Heart right ventricle (tissue), 16 donors: ENCODE data around the gene YWHAE. TPM values are rescaled to one million over a fixed set of nuclear protein-coding genes. Genes with fewer than 3 reads are reported as not detected.

ENCODE experiments used
- ATAC-seq, 8 donors: fragments of 200-7000 bp; cut with Tn5 transposase; one replicate each; pipeline ENCODE4 v1.9.1; 2020; ENCODE audit warnings: mild to moderate bottlenecking in 8 of 8, moderate library complexity in 8 of 8, moderate number of reproducible peaks in 1 of 8
- DNase-seq, 2 donors: peaks; one replicate each; pipeline ENCODE4 v3.0.0-alpha.2; 2020
- H3K27ac ChIP-seq, 10 donors: fragments of 200-600 bp; sonication (generic) in 2 of 10; one replicate each; pipeline versions ENCODE4 v1.5.0 to v1.8.0; 2020 to 2022; ENCODE audit warnings: mild to moderate bottlenecking in 3 of 10
- H3K27me3 ChIP-seq, 7 donors: fragments of 200-600 bp; one replicate each; pipeline ENCODE4 v1.8.0; 2021 to 2022; ENCODE audit warnings: mild to moderate bottlenecking in 2 of 7
- H3K36me3 ChIP-seq, 9 donors: fragments of 200-600 bp; sonication (generic) in 1 of 9; one replicate each; pipeline versions ENCODE4 v1.5.0 to v1.8.0; 2020 to 2022; ENCODE audit warnings: mild to moderate bottlenecking in 2 of 9
- H3K4me1 ChIP-seq, 9 donors: fragments of 200-600 bp; sonication (generic) in 1 of 9; one replicate each; pipeline versions ENCODE4 v1.5.0 to v1.8.0; 2020 to 2022; ENCODE audit warnings: mild to moderate bottlenecking in 4 of 9
- H3K4me3 ChIP-seq, 10 donors: fragments of 200-600 bp; sonication (generic) in 2 of 10; one replicate each; pipeline versions ENCODE4 v1.5.0 to v1.8.0; 2020 to 2022; ENCODE audit warnings: mild to moderate bottlenecking in 7 of 10, moderate library complexity in 2 of 10
- H3K9me3 ChIP-seq, 11 donors: fragments of 200-600 bp in 10 of 11; sonication (generic) in 2 of 11; one replicate each; pipeline versions ENCODE4 v1.5.0 to v1.8.0; 2013 to 2022; ENCODE audit warnings: mild to moderate bottlenecking in 2 of 11, control low read depth in 1 of 11, moderate library complexity in 1 of 11
- WGBS, 2 donors: extraction: QIAGEN DNeasy Blood & Tissue Kit; methylation state at CpG; one replicate each; pipeline ENCODE4 v1.1.7; 2013; ENCODE audit warnings: inconsistent platforms in 1 of 2; 5-methylcytosine and 5-hydroxymethylcytosine counted together
- intact Hi-C, 10 donors: fragments of 100-400 bp; cut with DNase I; formaldehyde crosslinking; loops; one replicate each; pipeline versions ENCODE4 v1.11.1 to v1.14.2; 2022
- polyA plus RNA-seq, 2 donors: library from polyadenylated mRNA; stranded (reverse); fragments of 200-250 nt; gene quantifications; one replicate each; pipeline ENCODE4 v1.2.3, GENCODE V29; 2013
- total RNA-seq, 10 donors: library from RNA; stranded (reverse); fragmentation: NEBNext Ultra II Directional in 3 of 10; extraction: Animal tissue kit (Norgen Biotek cat#: 25700) in 3 of 10; gene quantifications; one replicate each; pipeline versions ENCODE4 v1.2.1 to v1.2.4, GENCODE V29; 2021 to 2023
- TF ChIP-seq, protein P1 (sequence below), 9 donors: fragments of 200-600 bp; sonication (generic) in 2 of 9; IDR thresholded peaks; one replicate each; pipeline versions ENCODE4 v1.5.0 to v1.8.0; 2021 to 2022; ENCODE audit warnings: antibody characterized with exemption in 9 of 9, mild to moderate bottlenecking in 5 of 9, moderate library complexity in 1 of 9
- donor health status: Arrhythmogenic right ventricular cardiomyopathy.
- donor health status: ischemic (EF 13 %, LVEDD 7.1; RV severe dilation, severe dysfunction).
- donor health status: healthy with polysubstance abuse.
- donor health status: DM: no; HTN: yes; CAD: no.
- donor health status: DM: no; HTN: no; CAD: no.
- donor health status: ischemic (EF 25% LVEDD 6.9; RV normal size, moderate dysfunction).
- donor health status: ischemic (EF 25% LVEDD 5.7; RV mildly dilated, moderate dysfunction).
- donor health status: healthy.
- donor health status: DM: yes; HTN: yes; CAD: no.
- donor health status: Ischemic cardiomyopathy.
- donor health status: ischemic (EF 35%, LVEDD 5.7; RV mildly dilated, moderate dysfunction).
- donor health status: nonischemic (EF 11% LVEDD 7.7; RV severe dilation, severe dysfunction).
- donor health status: DM: yes; HTN: yes; CAD: no.
- donor health status: PGD.
- donor health status: ischemic (EF 29% LVEDD 5.4; RV normal size, mild dysfunction).
- donor health status: nonischemic (EF 23%, LVEDD 6.1; RV moderate dilation, normal function).

The YWHAE gene
- total and polyA plus RNA-seq, 12 donors: 478 to 791 (median 614) TPM

DNA sequence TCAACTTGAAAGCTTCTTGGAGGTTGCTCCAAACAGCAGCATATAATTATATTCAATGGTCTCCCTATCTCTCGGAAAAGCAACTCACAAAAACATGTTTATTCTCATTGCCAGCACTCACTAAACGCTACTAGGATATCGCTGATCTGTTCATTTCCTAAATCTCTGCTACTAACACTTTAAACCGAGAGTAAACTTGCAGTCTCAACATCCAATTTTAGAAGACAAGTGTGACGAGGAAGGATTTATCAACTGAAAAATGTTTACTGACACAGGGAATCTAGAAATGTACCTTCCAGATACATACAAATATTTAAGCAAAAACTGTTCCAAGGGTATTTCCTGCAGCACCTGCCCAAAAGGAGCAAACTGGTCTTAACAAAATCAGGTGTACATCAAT is 56.5 kb downstream of the YWHAE start:
- intact Hi-C loops: loop anchor here in 1 of 10 donors (5.0 kb wide), 1 partner anchor 169 kb away; no protein-coding TSS in a partner anchor
- no peak for DNase-seq
- no peak overlapping the region for H3K4me3 ChIP-seq
- no peaks in the 10 kb centered on the region for H3K9me3 ChIP-seq
- no peaks in the 10 kb centered on the region for H3K27me3 ChIP-seq
- peaks cover 0 to 58% (median 21%) of the 10 kb centered on the region in 9 donors for H3K36me3 ChIP-seq
- peak overlapping the region in 1 of 10 donors; percentile 35 for H3K27ac ChIP-seq
- WGBS, 2 donors: 85 to 87% methylated on average over 5 of the region's 5 CpGs
- H3K4me1 ChIP-seq: peaks cover 3 to 60% (median 32%) of the 10 kb centered on the region in 9 donors
- TF ChIP-seq, protein P1, sequence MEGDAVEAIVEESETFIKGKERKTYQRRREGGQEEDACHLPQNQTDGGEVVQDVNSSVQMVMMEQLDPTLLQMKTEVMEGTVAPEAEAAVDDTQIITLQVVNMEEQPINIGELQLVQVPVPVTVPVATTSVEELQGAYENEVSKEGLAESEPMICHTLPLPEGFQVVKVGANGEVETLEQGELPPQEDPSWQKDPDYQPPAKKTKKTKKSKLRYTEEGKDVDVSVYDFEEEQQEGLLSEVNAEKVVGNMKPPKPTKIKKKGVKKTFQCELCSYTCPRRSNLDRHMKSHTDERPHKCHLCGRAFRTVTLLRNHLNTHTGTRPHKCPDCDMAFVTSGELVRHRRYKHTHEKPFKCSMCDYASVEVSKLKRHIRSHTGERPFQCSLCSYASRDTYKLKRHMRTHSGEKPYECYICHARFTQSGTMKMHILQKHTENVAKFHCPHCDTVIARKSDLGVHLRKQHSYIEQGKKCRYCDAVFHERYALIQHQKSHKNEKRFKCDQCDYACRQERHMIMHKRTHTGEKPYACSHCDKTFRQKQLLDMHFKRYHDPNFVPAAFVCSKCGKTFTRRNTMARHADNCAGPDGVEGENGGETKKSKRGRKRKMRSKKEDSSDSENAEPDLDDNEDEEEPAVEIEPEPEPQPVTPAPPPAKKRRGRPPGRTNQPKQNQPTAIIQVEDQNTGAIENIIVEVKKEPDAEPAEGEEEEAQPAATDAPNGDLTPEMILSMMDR (IDR thresholded peaks at IDR 0.05): no peak
- ATAC-seq: no peak

DNA sequence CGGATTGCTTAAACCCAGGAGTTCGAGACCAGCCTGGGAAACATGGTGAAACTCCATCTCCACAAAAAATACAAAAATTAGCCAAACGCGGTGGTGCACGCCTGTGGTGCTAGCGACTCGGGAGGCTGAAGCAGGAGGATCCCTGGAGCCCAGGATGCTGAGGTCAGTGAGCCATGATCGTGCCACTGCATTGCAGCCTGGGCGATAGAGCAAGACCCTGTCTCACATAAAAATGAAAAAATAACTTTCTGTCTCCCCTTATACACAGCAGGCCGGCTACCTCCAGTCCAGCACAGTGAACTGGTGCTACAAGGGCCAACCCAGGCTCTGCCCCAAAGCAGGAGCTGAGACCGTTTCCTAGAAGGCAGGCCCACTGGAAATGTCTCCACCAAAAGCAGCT is 59.7 kb downstream of the YWHAE start:
- Histone ChIP-seq H3K9me3 (no peaks in the 10 kb centered on the region), H3K36me3 (peaks cover 0 to 28% (median 21%) of the 10 kb centered on the region in 9 donors), H3K27me3 (no peaks in the 10 kb centered on the region), H3K27ac (no peak overlapping the region), H3K4me3 (no peak overlapping the region), H3K4me1 (peaks cover 0 to 29% (median 8%) of the 10 kb centered on the region in 9 donors)
- no peak for ATAC-seq
- intact Hi-C loops: loop anchor here in 1 of 10 donors (5.0 kb wide), 1 partner anchor 172 kb away; no protein-coding TSS in a partner anchor
- DNase-seq: no peak
- TF ChIP-seq, protein P1 (IDR thresholded peaks at IDR 0.05): no peak
- WGBS, 2 donors: 95 to 99% methylated on average over 11 of the region's 11 CpGs

DNA sequence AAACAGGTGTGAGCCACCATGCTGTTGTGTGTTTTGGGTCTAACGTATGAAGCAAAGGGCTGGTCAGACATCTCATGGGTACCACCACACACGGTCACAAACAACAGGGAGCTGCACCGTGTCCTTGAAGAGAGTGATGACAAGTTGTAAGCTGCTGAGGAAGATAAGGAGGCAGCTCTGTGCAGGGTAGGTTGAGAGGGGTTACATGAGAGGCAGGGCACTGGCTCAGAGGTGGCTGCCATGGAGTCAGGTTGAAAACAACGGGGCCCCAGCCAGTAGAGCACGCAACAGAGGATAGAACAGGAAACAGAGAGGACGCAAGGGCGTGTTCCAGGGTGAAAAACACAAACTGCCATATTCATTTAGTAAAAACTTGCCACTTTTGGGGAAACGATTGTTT is 68.3 kb downstream of the YWHAE start:
- DNase-seq (peak; percentile 52), ATAC-seq (peak; percentile 88 to 97 (median 95))
- H3K36me3 ChIP-seq: no peaks in the 10 kb centered on the region
- no peaks in the 10 kb centered on the region for H3K27me3 ChIP-seq
- no peaks in the 10 kb centered on the region for H3K9me3 ChIP-seq
- no peak overlapping the region for H3K27ac ChIP-seq
- TF ChIP-seq, protein P1 (IDR thresholded peaks at IDR 0.05): no peak
- 38 to 48% methylated on average over 8 of the region's 8 CpGs for whole genome bisulfite sequencing, 2 donors
- H3K4me3 ChIP-seq: no peak overlapping the region
- peaks cover 0 to 18% (median 8%) of the 10 kb centered on the region in 9 donors for H3K4me1 ChIP-seq
- intact Hi-C loops: loop anchor here (1.0 to 10.0 kb wide), 8 partner anchors 54 to 209 kb away; partner anchors contain the start of genes TRARG1 (in 2 of the 10) and BHLHA9 (in 1 of the 10)

DNA sequence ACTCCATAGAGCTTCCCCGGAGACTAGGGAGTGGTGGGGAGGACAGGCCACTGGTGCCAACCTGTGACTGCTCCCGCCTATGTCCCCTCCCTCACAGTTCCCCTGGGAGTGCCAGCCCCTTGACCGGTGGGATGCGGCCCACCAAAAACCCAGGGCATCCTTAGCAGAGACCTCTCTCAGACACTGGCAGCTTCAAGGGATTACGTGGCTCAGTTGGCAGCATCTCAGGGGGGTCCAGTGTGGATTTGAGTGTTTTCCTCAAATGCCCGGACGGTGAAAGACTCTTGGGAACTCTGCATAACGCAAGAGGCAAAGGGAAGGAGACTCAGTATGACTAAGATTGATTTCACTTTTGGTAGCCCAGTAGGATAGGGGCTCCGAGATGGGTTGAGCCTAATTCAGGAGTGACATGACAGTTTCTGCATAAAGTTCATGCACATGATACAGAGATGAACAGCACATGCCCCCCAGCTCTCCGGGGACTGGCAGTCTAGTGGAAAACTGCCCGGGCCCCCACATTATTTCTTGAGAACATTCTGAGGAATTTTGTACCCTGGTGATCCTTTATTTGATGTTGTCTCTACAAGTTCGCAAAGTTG is 70.2 kb downstream of the YWHAE start:
- Histone ChIP-seq H3K36me3 (no peaks in the 10 kb centered on the region), H3K9me3 (no peaks in the 10 kb centered on the region), H3K4me1 (peaks cover 0 to 18% (median 8%) of the 10 kb centered on the region in 9 donors), H3K27ac (no peak overlapping the region), H3K27me3 (no peaks in the 10 kb centered on the region), H3K4me3 (no peak overlapping the region)
- DNase-seq (no peak), ATAC-seq (peak in 1 of 8 donors; percentile 11)
- TF ChIP-seq, protein P1 (IDR thresholded peaks at IDR 0.05): no peak
- 84 to 85% methylated on average over 12 of the region's 12 CpGs for WGBS, 2 donors
- intact Hi-C loops: loop anchor here in 8 of 10 donors (5.0 to 10.0 kb wide), 6 partner anchors 38 to 208 kb away; partner anchors contain the start of genes TRARG1 (in 2 of the 8) and BHLHA9 (in 1 of the 8)
